Astrocyte (in vitro differentiated cells and primary cell): ENCODE measurements around the gene CERKL. TPM values are rescaled to one million over a fixed set of nuclear protein-coding genes. Genes with fewer than 3 reads are reported as not detected.
A peak's percentile ranks its signal among the peaks of the same experiment; 100 is the strongest.

Experiments used
- DNase-seq: peaks from one replicate; pipeline ENCODE4 v3.0.0-alpha.2; 2010; ENCODE audit warnings: low read depth
- FAIRE-seq: peaks from 2 replicates; lab custom pipeline; 2011; peaks lifted over from hg19 to GRCh38; lab: Jason Lieb, UNC
- H2AFZ ChIP-seq: 2 replicates; pipeline ENCODE4 v1.6.0; 2012; ENCODE audit warnings: low read depth, low read length, inconsistent platforms
- H3K27ac ChIP-seq: 2 replicates; pipeline ENCODE4 v1.5.1; 2011; ENCODE audit warnings: low read depth, low read length, inconsistent platforms
- H3K27me3 ChIP-seq: 2 replicates; pipeline ENCODE4 v1.6.0; 2011; ENCODE audit warnings: low read length, inconsistent platforms; ENCODE audit not compliant: insufficient read depth
- H3K36me3 ChIP-seq: 2 replicates; pipeline ENCODE4 v1.5.1; 2011; ENCODE audit warnings: low read length, inconsistent platforms; ENCODE audit not compliant: insufficient read depth
- H3K4me1 ChIP-seq: 2 replicates; pipeline ENCODE4 v1.5.1; 2011; ENCODE audit warnings: low read length, inconsistent platforms; ENCODE audit not compliant: insufficient read depth
- H3K4me2 ChIP-seq: 2 replicates; pipeline ENCODE4 v1.6.0; 2012; ENCODE audit warnings: low read length, inconsistent platforms
- H3K4me3 ChIP-seq: 2 replicates; pipeline ENCODE4 v1.5.1; 2011; ENCODE audit warnings: low read depth, mild to moderate bottlenecking, low read length, inconsistent platforms; ENCODE audit not compliant: insufficient read depth
- H3K79me2 ChIP-seq: 2 replicates; pipeline ENCODE4 v1.6.0; 2012; ENCODE audit warnings: mild to moderate bottlenecking, low read length, inconsistent platforms; ENCODE audit not compliant: insufficient read depth
- H3K9ac ChIP-seq: 2 replicates; pipeline ENCODE4 v1.6.0; 2012; ENCODE audit warnings: mild to moderate bottlenecking, low read length, inconsistent platforms
- H3K9me3 ChIP-seq: 2 replicates; pipeline ENCODE4 v1.5.1; 2012; ENCODE audit warnings: low read depth, mild to moderate bottlenecking, low read length, inconsistent platforms; ENCODE audit not compliant: insufficient read depth
- H4K20me1 ChIP-seq: 2 replicates; pipeline ENCODE4 v1.6.0; 2012; ENCODE audit warnings: low read length, inconsistent platforms; ENCODE audit not compliant: insufficient read depth
- H3K27ac Mint-ChIP-seq: one replicate; pipeline ENCODE4 v1.8.0; 2021; ENCODE audit warnings: mild to moderate bottlenecking, mixed read lengths; ENCODE audit not compliant: unreplicated experiment
- H3K27me3 Mint-ChIP-seq: one replicate; pipeline ENCODE4 v1.8.0; 2021; ENCODE audit warnings: low read depth, mixed read lengths; ENCODE audit not compliant: unreplicated experiment
- H3K36me3 Mint-ChIP-seq: one replicate; pipeline ENCODE4 v1.8.0; 2021; ENCODE audit warnings: low read depth, mixed read lengths; ENCODE audit not compliant: unreplicated experiment
- H3K4me1 Mint-ChIP-seq: one replicate; pipeline ENCODE4 v1.8.0; 2021; ENCODE audit warnings: low read depth, mixed read lengths; ENCODE audit not compliant: unreplicated experiment
- H3K4me3 Mint-ChIP-seq: one replicate; pipeline ENCODE4 v1.8.0; 2021; ENCODE audit warnings: mild to moderate bottlenecking, moderate library complexity, mixed read lengths; ENCODE audit not compliant: unreplicated experiment
- H3K9me3 Mint-ChIP-seq: one replicate; pipeline ENCODE4 v1.8.0; 2021; ENCODE audit warnings: mild to moderate bottlenecking, mixed read lengths; ENCODE audit not compliant: unreplicated experiment
- CTCF ChIP-seq: IDR thresholded peaks from 2 replicates; pipeline ENCODE4 v1.5.1; 2011; ENCODE audit warnings: low read depth, mild to moderate bottlenecking, inconsistent platforms, low read length, moderate library complexity; ENCODE audit not compliant: insufficient read depth
- EZH2 ChIP-seq: IDR thresholded peaks from 2 replicates; pipeline ENCODE4 v1.6.1; 2012; ENCODE audit warnings: mild to moderate bottlenecking, low read length, inconsistent platforms; ENCODE audit not compliant: insufficient read depth
- total RNA-seq: library from RNA; stranded (reverse); gene quantifications from 2 replicates; pipeline ENCODE4 v1.2.1, GENCODE V29; 2021

The CERKL gene
- total RNA-seq, 1 donor from 2014 or later, result 0.16 TPM

- no peak for FAIRE-seq
- no peak overlapping the region for H3K4me2 ChIP-seq
- TF ChIP-seq CTCF (no peak), EZH2 (no peak)
- no peak overlapping the region for H3K4me3 ChIP-seq
- H2AFZ ChIP-seq, result no peak overlapping the region
- H3K27me3 ChIP-seq, result peaks cover 20% of the 10 kb centered on the region
- Mint-ChIP-seq H3K27me3 (peaks cover 70% of the 10 kb centered on the region), H3K4me1 (no peaks in the 10 kb centered on the region), H3K9me3 (no peaks in the 10 kb centered on the region), H3K27ac (no peak overlapping the region), H3K4me3 (no peak overlapping the region), H3K36me3 (no peaks in the 10 kb centered on the region)
- no peaks in the 10 kb centered on the region for H3K79me2 ChIP-seq
- no peaks in the 10 kb centered on the region for H4K20me1 ChIP-seq
- H3K9ac ChIP-seq, result no peak overlapping the region
- H3K27ac ChIP-seq, result no peak overlapping the region
- peaks cover 5% of the 10 kb centered on the region for H3K4me1 ChIP-seq
- no peaks in the 10 kb centered on the region for H3K36me3 ChIP-seq
- no peaks in the 10 kb centered on the region for H3K9me3 ChIP-seq
- DNase-seq, result no peak
Observed at GRCh38 chr2:181658444-181658843, 1.5 kb upstream of the CERKL start.

- peaks cover 78% of the 10 kb centered on the region for H3K27me3 Mint-ChIP-seq
Observed at GRCh38 chr2:181657379-181657778, 474 bp upstream of the CERKL start.

More at GRCh38 chr2:181657379-181657778, 474 bp upstream of the CERKL start:
- H3K4me3 ChIP-seq, result peak overlapping the region; percentile 63
- H2AFZ ChIP-seq, result no peak overlapping the region
- Mint-ChIP-seq H3K4me1 (no peaks in the 10 kb centered on the region), H3K9me3 (no peaks in the 10 kb centered on the region), H3K36me3 (no peaks in the 10 kb centered on the region), H3K27ac (no peak overlapping the region), H3K4me3 (peak overlapping the region; percentile 80)
- peaks cover 20% of the 10 kb centered on the region for H3K27me3 ChIP-seq
- no peak for FAIRE-seq
- peak overlapping the region; percentile 51 for H3K9ac ChIP-seq
- no peak for TF ChIP-seq CTCF
- TF ChIP-seq EZH2, result no peak
- no peaks in the 10 kb centered on the region for H3K79me2 ChIP-seq
- peak overlapping the region; percentile 92 for H3K4me2 ChIP-seq
- H3K36me3 ChIP-seq, result no peaks in the 10 kb centered on the region
- H3K9me3 ChIP-seq, result no peaks in the 10 kb centered on the region
- no peak for DNase-seq
- H3K27ac ChIP-seq, result no peak overlapping the region
- no peaks in the 10 kb centered on the region for H4K20me1 ChIP-seq
- H3K4me1 ChIP-seq, result peaks cover 5% of the 10 kb centered on the region
